NT2/D1 (cell line): ENCODE measurements around the gene RALGAPB.
"Not testable (repeated sequence)": the region's sequence is repeated elsewhere in the genome, so short reads cannot be mapped to it uniquely, and the experiment has no call there.

Experiments used
- DNase-seq: peaks from one replicate; pipeline ENCODE4 v3.0.0-alpha.2; 2011; ENCODE audit warnings: low read depth, low spot score
- H3K27me3 ChIP-seq: 2 replicates; pipeline ENCODE4 v1.6.0; 2011; ENCODE audit warnings: mild to moderate bottlenecking; ENCODE audit not compliant: insufficient read length, insufficient read depth
- H3K36me3 ChIP-seq: 2 replicates; pipeline ENCODE4 v1.6.1; 2011; ENCODE audit warnings: mild to moderate bottlenecking, low read length, mixed read lengths; ENCODE audit not compliant: insufficient read depth, insufficient read length
- H3K4me1 ChIP-seq: 2 replicates; pipeline ENCODE4 v1.5.1; 2011; ENCODE audit not compliant: insufficient read depth, insufficient read length
- H3K4me3 ChIP-seq: 2 replicates; pipeline ENCODE4 v1.5.1; 2011; ENCODE audit warnings: low read depth; ENCODE audit not compliant: insufficient read length
- H3K9ac ChIP-seq: 2 replicates; pipeline ENCODE4 v1.6.0; 2011; ENCODE audit warnings: low read depth; ENCODE audit not compliant: insufficient read length
- H3K9me3 ChIP-seq: 2 replicates; pipeline ENCODE4 v1.5.1; 2011; ENCODE audit warnings: mild to moderate bottlenecking, low read length; ENCODE audit not compliant: insufficient read depth
- SUZ12 ChIP-seq: IDR thresholded peaks from 2 replicates; pipeline ENCODE4 v1.6.1; 2011; ENCODE audit not compliant: insufficient read length, insufficient read depth; ENCODE audit errors: extremely low read depth
- YY1 ChIP-seq: IDR thresholded peaks from 2 replicates; pipeline ENCODE4 v1.6.1; 2011; ENCODE audit not compliant: insufficient read length, insufficient read depth
- ZNF274 ChIP-seq: IDR thresholded peaks from 2 replicates; pipeline ENCODE4 v1.6.1; 2011; ENCODE audit warnings: mild to moderate bottlenecking, low read depth, low read length

RALGAPB gene

GRCh38 chr20:38437796-38438195, 34.8 kb upstream of the RALGAPB start:
- Histone ChIP-seq H3K4me3 (no peak overlapping the region), H3K4me1 (peaks cover 10% of the 10 kb centered on the region), H3K9ac (no peak overlapping the region), H3K27me3 (no peaks in the 10 kb centered on the region), H3K36me3 (peaks cover 22% of the 10 kb centered on the region), H3K9me3 (no peaks in the 10 kb centered on the region)
- DNase-seq, result no peak
- TF ChIP-seq ZNF274 (no peak), SUZ12 (no peak), YY1 (no peak)

- not testable (repeated sequence) for H3K27me3 ChIP-seq, H3K36me3 ChIP-seq, DNase-seq, H3K4me1 ChIP-seq, H3K4me3 ChIP-seq, H3K9ac ChIP-seq, H3K9me3 ChIP-seq
Observed at GRCh38 chr20:38441110-38441509, 31.5 kb upstream of the RALGAPB start.

GRCh38 chr20:38441916-38442315, 30.7 kb upstream of the RALGAPB start:
- Histone ChIP-seq H3K27me3 (no peaks in the 10 kb centered on the region), H3K9ac (peak overlapping the region; percentile 1), H3K4me1 (peaks cover 4% of the 10 kb centered on the region), H3K36me3 (no peaks in the 10 kb centered on the region), H3K9me3 (no peaks in the 10 kb centered on the region), H3K4me3 (no peak overlapping the region)
- no peak for DNase-seq
- TF ChIP-seq ZNF274 (no peak), SUZ12 (no peak), YY1 (no peak)

- H3K27me3 ChIP-seq, result no peaks in the 10 kb centered on the region
- peaks cover 27% of the 10 kb centered on the region for H3K36me3 ChIP-seq
- H3K9ac ChIP-seq, result no peak overlapping the region
- H3K4me1 ChIP-seq, result peaks cover 15% of the 10 kb centered on the region
- TF ChIP-seq YY1 (no peak), ZNF274 (no peak), SUZ12 (no peak)
- no peak overlapping the region for H3K4me3 ChIP-seq
- H3K9me3 ChIP-seq, result no peaks in the 10 kb centered on the region
- no peak for DNase-seq
Observed at GRCh38 chr20:38445381-38445796, 27.3 kb upstream of the RALGAPB start.

GRCh38 chr20:38445901-38446425, 26.7 kb upstream of the RALGAPB start:
- Histone ChIP-seq H3K4me1 (peaks cover 15% of the 10 kb centered on the region), H3K36me3 (peaks cover 32% of the 10 kb centered on the region), H3K27me3 (no peaks in the 10 kb centered on the region), H3K9me3 (no peaks in the 10 kb centered on the region), H3K9ac (no peak overlapping the region), H3K4me3 (no peak overlapping the region)
- TF ChIP-seq SUZ12 (no peak), YY1 (no peak), ZNF274 (no peak)
- no peak for DNase-seq

GRCh38 chr20:38446441-38447209, 26.0 kb upstream of the RALGAPB start:
- TF ChIP-seq SUZ12 (no peak), YY1 (no peak), ZNF274 (no peak)
- no peaks in the 10 kb centered on the region for H3K9me3 ChIP-seq
- H3K4me1 ChIP-seq, result peaks cover 15% of the 10 kb centered on the region
- peak; percentile 96 for DNase-seq
- H3K36me3 ChIP-seq, result peaks cover 38% of the 10 kb centered on the region
- H3K9ac ChIP-seq, result peak overlapping the region; percentile 97
- H3K4me3 ChIP-seq, result peak overlapping the region; percentile 93
- H3K27me3 ChIP-seq, result no peaks in the 10 kb centered on the region

- Histone ChIP-seq H3K9ac (peak overlapping the region; percentile 97), H3K9me3 (no peaks in the 10 kb centered on the region), H3K27me3 (no peaks in the 10 kb centered on the region), H3K36me3 (peaks cover 38% of the 10 kb centered on the region), H3K4me3 (peak overlapping the region; percentile 93), H3K4me1 (peaks cover 11% of the 10 kb centered on the region)
- no peak for DNase-seq
- TF ChIP-seq YY1, result no peak
- no peak for TF ChIP-seq ZNF274
- TF ChIP-seq SUZ12, result no peak
Observed at GRCh38 chr20:38447251-38447661, 25.4 kb upstream of the RALGAPB start.
